ENCODE results near the gene HMGCR. TPM values are rescaled to one million over a fixed set of nuclear protein-coding genes. Genes with fewer than 3 reads are reported as not detected.
A peak's percentile ranks its signal among the peaks of the same experiment; 100 is the strongest.

The HMGCR gene
- total and polyA plus RNA-seq, 2 experiments from 2014 or later, result 72.2 to 331 TPM

DNA sequence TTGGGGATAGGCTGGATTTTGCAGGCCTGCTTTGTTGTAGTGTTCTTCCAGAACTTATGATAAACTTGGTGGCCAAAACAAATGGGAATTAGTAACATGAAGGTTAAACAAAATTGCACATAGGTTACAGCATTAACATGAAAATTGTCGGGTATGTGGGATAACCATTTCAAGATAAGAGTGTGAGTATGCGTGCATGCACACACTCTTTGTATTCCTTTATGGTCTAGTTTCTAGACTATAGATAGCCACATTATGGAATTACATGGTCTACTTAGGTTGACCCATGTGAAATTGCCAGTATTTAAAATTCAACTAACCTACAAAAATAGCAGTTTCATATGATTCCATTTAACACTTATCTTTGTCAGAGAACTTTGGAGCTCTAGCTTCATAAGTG is 1.4 kb downstream of the HMGCR start:
- Mint-ChIP-seq H3K9me3 (peaks cover 7% of the 10 kb centered on the region; the same call in 1 of the 3 replicates), H3K27ac (peak overlapping the region; percentile 94; the same call in 1 of the 2 replicates), H3K4me3 (no peak overlapping the region), H3K4me1 (peaks cover 21% of the 10 kb centered on the region), H3K27me3 (ENCODE audit: insufficient read depth, low read depth, poor library complexity) (peaks cover 2% of the 10 kb centered on the region), H3K36me3 (ENCODE audit: low read depth) (peaks cover 32% of the 10 kb centered on the region)
- H3K79me2 ChIP-seq (replicated peaks; ENCODE audit: insufficient read depth), result peaks cover 63% of the 10 kb centered on the region
- peaks cover 9% of the 10 kb centered on the region; the same call in 1 of the 2 replicates for H3K4me1 ChIP-seq (ENCODE audit: insufficient read depth)
- H3F3A ChIP-seq (replicated peaks; ENCODE audit: low read depth), result no peaks in the 10 kb centered on the region
- H3K4me3 ChIP-seq, result peak overlapping the region; percentile 94
- no peaks in the 10 kb centered on the region for H3K27me3 ChIP-seq (ENCODE audit: insufficient read depth)
- H3K4me2 ChIP-seq, result peak overlapping the region; percentile 95
- H3K27ac ChIP-seq (ENCODE audit: low read depth), result no peak overlapping the region
- H3K9me2 ChIP-seq (ENCODE audit: insufficient read depth), result no peaks in the 10 kb centered on the region
- no peak for TF ChIP-seq STAT1 (IDR thresholded peaks at IDR 0.05; ENCODE audit: unreplicated experiment)
- TF ChIP-seq, protein P1, sequence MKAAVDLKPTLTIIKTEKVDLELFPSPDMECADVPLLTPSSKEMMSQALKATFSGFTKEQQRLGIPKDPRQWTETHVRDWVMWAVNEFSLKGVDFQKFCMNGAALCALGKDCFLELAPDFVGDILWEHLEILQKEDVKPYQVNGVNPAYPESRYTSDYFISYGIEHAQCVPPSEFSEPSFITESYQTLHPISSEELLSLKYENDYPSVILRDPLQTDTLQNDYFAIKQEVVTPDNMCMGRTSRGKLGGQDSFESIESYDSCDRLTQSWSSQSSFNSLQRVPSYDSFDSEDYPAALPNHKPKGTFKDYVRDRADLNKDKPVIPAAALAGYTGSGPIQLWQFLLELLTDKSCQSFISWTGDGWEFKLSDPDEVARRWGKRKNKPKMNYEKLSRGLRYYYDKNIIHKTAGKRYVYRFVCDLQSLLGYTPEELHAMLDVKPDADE (IDR thresholded peaks at IDR 0.05), result no peak
- no peak for TF ChIP-seq CREB1 (CRISPR knock-in tag; IDR thresholded peaks at IDR 0.05; ENCODE audit: low read depth)
- no peak for TF ChIP-seq POLR2AphosphoS5 (IDR thresholded peaks at IDR 0.05; ENCODE audit: low read depth)
- TF ChIP-seq EZH2 (IDR thresholded peaks at IDR 0.05; ENCODE audit: low read depth, unreplicated experiment), result no peak
- TF ChIP-seq NANOG (IDR thresholded peaks at IDR 0.05; ENCODE audit: borderline replicate concordance), result no peak
- TF ChIP-seq ZNF114 (CRISPR knock-in tag; IDR thresholded peaks at IDR 0.05), result no peak
- no peak for TF ChIP-seq ZNF331 (CRISPR knock-in tag; IDR thresholded peaks at IDR 0.05; ENCODE audit: low read depth)
- no peak for TF ChIP-seq EZH2phosphoT487 (IDR thresholded peaks at IDR 0.05; ENCODE audit: unreplicated experiment)
- TF ChIP-seq, protein P2, sequence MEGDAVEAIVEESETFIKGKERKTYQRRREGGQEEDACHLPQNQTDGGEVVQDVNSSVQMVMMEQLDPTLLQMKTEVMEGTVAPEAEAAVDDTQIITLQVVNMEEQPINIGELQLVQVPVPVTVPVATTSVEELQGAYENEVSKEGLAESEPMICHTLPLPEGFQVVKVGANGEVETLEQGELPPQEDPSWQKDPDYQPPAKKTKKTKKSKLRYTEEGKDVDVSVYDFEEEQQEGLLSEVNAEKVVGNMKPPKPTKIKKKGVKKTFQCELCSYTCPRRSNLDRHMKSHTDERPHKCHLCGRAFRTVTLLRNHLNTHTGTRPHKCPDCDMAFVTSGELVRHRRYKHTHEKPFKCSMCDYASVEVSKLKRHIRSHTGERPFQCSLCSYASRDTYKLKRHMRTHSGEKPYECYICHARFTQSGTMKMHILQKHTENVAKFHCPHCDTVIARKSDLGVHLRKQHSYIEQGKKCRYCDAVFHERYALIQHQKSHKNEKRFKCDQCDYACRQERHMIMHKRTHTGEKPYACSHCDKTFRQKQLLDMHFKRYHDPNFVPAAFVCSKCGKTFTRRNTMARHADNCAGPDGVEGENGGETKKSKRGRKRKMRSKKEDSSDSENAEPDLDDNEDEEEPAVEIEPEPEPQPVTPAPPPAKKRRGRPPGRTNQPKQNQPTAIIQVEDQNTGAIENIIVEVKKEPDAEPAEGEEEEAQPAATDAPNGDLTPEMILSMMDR (conservative IDR thresholded peaks at IDR 0.05; ENCODE audit: low read depth in 2 of 2), result no peak
- TF ChIP-seq, protein P3, sequence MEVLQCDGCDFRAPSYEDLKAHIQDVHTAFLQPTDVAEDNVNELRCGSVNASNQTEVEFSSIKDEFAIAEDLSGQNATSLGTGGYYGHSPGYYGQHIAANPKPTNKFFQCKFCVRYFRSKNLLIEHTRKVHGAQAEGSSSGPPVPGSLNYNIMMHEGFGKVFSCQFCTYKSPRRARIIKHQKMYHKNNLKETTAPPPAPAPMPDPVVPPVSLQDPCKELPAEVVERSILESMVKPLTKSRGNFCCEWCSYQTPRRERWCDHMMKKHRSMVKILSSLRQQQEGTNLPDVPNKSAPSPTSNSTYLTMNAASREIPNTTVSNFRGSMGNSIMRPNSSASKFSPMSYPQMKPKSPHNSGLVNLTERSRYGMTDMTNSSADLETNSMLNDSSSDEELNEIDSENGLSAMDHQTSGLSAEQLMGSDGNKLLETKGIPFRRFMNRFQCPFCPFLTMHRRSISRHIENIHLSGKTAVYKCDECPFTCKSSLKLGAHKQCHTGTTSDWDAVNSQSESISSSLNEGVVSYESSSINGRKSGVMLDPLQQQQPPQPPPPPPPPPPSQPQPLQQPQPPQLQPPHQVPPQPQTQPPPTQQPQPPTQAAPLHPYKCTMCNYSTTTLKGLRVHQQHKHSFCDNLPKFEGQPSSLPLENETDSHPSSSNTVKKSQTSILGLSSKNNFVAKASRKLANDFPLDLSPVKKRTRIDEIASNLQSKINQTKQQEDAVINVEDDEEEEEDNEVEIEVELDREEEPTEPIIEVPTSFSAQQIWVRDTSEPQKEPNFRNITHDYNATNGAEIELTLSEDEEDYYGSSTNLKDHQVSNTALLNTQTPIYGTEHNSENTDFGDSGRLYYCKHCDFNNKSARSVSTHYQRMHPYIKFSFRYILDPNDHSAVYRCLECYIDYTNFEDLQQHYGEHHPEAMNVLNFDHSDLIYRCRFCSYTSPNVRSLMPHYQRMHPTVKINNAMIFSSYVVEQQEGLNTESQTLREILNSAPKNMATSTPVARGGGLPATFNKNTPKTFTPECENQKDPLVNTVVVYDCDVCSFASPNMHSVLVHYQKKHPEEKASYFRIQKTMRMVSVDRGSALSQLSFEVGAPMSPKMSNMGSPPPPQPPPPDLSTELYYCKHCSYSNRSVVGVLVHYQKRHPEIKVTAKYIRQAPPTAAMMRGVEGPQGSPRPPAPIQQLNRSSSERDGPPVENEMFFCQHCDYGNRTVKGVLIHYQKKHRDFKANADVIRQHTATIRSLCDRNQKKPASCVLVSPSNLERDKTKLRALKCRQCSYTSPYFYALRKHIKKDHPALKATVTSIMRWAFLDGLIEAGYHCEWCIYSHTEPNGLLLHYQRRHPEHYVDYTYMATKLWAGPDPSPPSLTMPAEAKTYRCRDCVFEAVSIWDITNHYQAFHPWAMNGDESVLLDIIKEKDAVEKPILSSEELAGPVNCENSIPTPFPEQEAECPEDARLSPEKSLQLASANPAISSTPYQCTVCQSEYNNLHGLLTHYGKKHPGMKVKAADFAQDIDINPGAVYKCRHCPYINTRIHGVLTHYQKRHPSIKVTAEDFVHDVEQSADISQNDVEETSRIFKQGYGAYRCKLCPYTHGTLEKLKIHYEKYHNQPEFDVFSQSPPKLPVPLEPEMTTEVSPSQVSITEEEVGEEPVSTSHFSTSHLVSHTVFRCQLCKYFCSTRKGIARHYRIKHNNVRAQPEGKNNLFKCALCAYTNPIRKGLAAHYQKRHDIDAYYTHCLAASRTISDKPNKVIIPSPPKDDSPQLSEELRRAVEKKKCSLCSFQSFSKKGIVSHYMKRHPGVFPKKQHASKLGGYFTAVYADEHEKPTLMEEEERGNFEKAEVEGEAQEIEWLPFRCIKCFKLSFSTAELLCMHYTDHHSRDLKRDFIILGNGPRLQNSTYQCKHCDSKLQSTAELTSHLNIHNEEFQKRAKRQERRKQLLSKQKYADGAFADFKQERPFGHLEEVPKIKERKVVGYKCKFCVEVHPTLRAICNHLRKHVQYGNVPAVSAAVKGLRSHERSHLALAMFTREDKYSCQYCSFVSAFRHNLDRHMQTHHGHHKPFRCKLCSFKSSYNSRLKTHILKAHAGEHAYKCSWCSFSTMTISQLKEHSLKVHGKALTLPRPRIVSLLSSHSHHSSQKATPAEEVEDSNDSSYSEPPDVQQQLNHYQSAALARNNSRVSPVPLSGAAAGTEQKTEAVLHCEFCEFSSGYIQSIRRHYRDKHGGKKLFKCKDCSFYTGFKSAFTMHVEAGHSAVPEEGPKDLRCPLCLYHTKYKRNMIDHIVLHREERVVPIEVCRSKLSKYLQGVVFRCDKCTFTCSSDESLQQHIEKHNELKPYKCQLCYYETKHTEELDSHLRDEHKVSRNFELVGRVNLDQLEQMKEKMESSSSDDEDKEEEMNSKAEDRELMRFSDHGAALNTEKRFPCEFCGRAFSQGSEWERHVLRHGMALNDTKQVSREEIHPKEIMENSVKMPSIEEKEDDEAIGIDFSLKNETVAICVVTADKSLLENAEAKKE (CRISPR knock-in tag; IDR thresholded peaks at IDR 0.05), result no peak
- TF ChIP-seq, protein P4, sequence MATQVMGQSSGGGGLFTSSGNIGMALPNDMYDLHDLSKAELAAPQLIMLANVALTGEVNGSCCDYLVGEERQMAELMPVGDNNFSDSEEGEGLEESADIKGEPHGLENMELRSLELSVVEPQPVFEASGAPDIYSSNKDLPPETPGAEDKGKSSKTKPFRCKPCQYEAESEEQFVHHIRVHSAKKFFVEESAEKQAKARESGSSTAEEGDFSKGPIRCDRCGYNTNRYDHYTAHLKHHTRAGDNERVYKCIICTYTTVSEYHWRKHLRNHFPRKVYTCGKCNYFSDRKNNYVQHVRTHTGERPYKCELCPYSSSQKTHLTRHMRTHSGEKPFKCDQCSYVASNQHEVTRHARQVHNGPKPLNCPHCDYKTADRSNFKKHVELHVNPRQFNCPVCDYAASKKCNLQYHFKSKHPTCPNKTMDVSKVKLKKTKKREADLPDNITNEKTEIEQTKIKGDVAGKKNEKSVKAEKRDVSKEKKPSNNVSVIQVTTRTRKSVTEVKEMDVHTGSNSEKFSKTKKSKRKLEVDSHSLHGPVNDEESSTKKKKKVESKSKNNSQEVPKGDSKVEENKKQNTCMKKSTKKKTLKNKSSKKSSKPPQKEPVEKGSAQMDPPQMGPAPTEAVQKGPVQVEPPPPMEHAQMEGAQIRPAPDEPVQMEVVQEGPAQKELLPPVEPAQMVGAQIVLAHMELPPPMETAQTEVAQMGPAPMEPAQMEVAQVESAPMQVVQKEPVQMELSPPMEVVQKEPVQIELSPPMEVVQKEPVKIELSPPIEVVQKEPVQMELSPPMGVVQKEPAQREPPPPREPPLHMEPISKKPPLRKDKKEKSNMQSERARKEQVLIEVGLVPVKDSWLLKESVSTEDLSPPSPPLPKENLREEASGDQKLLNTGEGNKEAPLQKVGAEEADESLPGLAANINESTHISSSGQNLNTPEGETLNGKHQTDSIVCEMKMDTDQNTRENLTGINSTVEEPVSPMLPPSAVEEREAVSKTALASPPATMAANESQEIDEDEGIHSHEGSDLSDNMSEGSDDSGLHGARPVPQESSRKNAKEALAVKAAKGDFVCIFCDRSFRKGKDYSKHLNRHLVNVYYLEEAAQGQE (IDR thresholded peaks at IDR 0.05; ENCODE audit: unreplicated experiment), result no peak
- no peak for TF ChIP-seq JUNB (IDR thresholded peaks at IDR 0.05; ENCODE audit: unreplicated experiment)
- H2AFZ ChIP-seq, result no peak overlapping the region
- ATAC-seq (no peak), DNase-seq (ENCODE audit: low spot score) (no peak)
- H4K20me1 ChIP-seq (replicated peaks; ENCODE audit: insufficient read depth), result peaks cover 48% of the 10 kb centered on the region
- peaks cover 7% of the 10 kb centered on the region; the same call in 1 of the 2 replicates for H3K36me3 ChIP-seq (ENCODE audit: insufficient read depth)

Data from GM23338 (cell line).